GM19043 (cell line): ENCODE data around the gene SAC3D1.
"Not testable (repeated sequence)": the region's sequence is repeated elsewhere in the genome, so short reads cannot be mapped to it uniquely, and the experiment has no call there.

Experiments
- ATAC-seq: cut with Tn5 transposase; IDR thresholded peaks from one replicate; pipeline ENCODE4 v1.9.1; 2021; ENCODE audit warnings: low read depth; ENCODE audit not compliant: unreplicated experiment

Gene SAC3D1

GRCh38 chr11:65021509-65021908, 19.5 kb upstream of the SAC3D1 start:
- no peak for ATAC-seq

- not testable (repeated sequence) for ATAC-seq
These were observed 17.5 kb upstream of the SAC3D1 start for GRCh38 chr11:65023502-65023901.

DNA sequence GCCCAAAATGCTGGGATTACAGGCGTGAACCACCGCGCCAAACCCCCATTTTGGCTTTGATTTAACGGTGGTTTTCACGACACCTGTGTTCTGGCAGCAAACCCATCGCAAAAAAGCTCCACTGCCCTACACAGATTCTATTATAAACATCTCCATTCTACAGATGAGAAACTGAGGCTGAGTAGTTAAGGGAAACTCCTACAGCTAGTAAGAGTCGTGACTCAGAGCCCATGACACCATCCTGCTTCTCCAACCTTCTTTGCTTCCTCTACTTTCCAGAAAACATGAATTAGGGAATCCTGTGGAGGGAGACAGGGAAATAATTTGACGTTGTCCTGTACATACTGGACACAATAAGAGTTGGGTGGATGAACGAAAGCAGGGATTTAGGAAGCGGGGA, 14.2 kb upstream of the SAC3D1 start:
- no peak for ATAC-seq

GRCh38 chr11:65027213-65028067, 13.6 kb upstream of the SAC3D1 start, which contains the start of gene SNX15:
Gene SNX15 (plus strand): TSS chr11:65027439. CDS start chr11:65027538, 99 bp downstream.
- peak; percentile 79 for ATAC-seq

DNA sequence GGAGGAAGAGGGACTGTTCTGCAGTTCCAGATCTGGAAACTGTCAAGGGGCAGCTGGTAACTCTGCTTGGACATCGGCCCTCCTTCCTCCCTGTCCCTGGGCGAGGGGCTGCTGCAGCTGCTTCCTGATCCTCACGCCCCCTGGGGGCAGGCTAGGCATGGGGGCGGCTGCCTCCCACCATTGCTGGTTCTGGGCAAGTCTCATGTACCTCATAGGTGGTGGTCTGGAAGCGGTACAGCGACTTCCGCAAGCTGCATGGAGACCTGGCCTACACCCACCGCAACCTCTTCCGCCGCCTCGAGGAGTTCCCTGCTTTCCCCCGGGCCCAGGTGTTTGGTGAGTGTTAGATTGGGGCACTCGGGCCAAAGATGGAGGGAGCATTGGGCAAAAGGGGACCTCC, 8.8 kb upstream of the SAC3D1 start:
- no peak for ATAC-seq

- ATAC-seq, result no peak
These were observed 6.6 kb upstream of the SAC3D1 start for GRCh38 chr11:65034423-65034822.

GRCh38 chr11:65035579-65035978, 5.4 kb upstream of the SAC3D1 start:
- ATAC-seq, result no peak

- ATAC-seq, result no peak
These were observed 4.1 kb upstream of the SAC3D1 start for GRCh38 chr11:65036931-65037330.

DNA sequence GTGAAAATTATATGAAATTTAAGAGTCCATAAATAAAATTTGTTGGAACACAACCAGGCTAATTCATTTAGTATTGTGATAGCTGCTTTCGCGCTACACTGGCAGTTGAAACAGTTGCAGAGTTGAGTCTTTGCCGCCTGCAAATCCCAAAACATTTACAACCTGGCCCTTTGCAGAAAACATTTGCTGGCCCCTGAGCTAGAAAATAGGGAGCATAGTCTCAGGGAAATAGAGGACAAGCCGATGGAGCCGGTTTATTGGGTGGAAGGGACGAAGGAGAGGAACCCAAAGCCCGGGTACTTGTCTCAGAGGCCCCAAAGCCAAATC, 527 bp upstream of the SAC3D1 start:
- no peak for ATAC-seq

DNA sequence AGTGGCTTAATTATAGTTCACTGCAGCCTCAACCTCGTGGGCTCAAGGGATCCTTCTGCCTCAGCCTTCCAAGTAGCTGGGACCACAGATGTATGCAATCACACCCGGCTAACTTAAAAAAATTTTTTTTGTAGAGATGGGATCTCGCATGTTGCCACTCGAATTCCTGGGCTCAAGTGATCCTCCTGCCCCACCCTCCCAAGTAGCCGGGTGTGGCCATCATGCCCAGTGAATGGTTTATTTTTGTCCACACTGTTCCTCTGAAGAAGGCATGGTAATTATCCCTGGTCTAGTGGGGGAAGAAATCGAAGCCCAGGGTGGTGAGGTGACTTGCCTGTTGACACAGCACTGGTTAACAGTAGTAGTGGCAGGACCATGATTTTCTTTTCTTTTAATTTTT, 1.9 kb downstream of the SAC3D1 start:
- ATAC-seq, result no peak

GRCh38 chr11:65043881-65044501, 3.0 kb downstream of the SAC3D1 start:
- ATAC-seq, result no peak

- no peak for ATAC-seq
These were observed 4.1 kb downstream of the SAC3D1 start for GRCh38 chr11:65045061-65045460.

DNA sequence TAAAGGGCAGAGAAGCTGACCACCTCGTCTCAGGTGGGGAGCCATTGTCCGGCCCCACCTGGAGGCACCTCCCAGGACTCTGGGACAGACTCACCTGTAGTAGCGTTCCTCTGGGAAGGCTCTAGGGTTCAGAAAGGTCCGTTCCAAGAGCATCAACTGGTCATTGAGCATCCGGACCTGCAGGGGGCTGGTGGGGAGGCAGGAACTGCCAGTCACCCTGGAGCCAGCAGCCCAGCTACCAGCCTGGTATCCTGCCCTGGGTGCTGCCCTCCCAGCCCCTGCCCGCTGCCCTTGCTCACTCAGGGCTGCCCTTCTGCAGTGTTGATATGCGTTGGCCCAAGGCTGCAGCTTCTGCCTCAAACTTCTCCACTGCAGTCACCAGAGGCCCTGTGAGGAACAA, 4.7 kb downstream of the SAC3D1 start:
- no peak for ATAC-seq

DNA sequence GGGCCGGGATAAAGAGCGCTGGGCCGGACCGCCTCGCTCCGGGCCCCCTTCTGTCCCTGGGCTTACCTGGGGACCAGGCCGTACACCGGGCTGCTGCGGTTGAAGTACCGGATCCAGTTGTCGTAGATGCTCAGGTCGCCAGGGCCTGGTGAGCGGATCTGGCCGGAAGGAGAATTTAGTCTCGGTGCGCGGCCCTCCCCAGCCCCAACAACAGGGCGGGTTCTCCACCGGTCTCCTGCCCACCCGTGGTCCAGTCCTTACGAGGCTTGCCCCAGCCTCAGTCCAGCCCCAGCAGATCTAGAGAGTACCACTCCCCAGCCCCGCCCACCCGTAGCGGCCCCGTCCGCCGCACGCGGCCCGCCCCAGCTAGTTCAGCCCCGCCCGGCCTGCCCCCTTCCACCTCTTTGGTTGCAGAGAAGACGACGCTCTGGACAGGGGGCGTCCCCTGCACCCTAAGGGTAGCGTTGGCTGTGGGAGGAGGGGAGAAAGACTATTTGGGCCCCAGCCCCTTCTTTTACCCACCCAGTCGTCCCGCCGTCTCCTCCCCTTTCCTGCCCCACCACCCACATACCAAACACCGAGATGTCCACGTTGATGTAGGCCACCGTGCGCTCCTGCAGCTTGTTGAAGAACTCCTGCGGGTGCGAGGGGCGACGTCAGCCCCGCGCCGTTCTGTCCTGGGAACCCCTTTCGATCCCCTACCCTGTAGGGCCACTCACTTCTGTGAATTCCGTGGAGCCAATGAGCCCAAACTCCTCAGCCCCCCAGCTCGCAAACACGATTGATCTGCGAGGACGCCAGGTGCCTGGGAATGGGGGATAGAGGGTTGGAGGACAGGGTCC, 6.8 kb downstream of the SAC3D1 start:
- no peak for ATAC-seq

GRCh38 chr11:65051398-65051858, 10.4 kb downstream of the SAC3D1 start:
- ATAC-seq, result no peak

DNA sequence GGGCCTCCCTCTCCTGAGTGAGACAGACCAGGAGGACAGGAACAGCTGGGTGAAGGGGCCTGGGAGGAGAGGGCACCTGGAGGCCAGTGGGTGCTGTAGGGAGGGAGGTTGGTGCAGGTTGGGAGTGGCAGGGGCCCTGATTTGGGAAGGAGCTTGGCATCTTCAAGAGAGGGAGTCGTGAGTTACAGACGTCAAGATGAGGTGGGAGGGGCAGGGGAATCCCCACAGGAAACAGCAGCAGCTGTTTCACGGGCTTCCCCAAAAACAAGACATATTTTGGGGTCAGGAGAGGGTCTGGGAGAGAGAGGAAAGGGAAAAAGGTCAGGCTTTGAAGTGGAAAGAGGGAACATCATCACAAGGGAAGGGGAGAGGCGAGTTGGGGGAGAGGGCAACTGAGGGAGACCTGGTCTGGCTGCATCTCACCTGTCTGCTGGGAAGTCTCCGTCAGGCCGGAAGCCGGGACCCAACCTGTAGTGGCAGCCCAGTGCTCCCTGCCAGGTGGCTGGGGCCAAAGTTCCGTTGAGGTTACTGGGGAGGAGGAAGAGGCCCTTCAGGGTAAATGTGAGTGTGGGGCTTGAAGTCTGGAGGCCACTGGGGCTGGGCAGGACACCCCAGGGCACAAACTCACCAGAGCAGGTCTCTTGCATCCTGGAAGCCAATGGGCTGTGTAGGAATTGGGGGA, 13.0 kb downstream of the SAC3D1 start:
- ATAC-seq, result no peak

GRCh38 chr11:65055538-65055937, 14.5 kb downstream of the SAC3D1 start:
- no peak for ATAC-seq

- no peak for ATAC-seq
These were observed 16.0 kb downstream of the SAC3D1 start for GRCh38 chr11:65056999-65057398.

DNA sequence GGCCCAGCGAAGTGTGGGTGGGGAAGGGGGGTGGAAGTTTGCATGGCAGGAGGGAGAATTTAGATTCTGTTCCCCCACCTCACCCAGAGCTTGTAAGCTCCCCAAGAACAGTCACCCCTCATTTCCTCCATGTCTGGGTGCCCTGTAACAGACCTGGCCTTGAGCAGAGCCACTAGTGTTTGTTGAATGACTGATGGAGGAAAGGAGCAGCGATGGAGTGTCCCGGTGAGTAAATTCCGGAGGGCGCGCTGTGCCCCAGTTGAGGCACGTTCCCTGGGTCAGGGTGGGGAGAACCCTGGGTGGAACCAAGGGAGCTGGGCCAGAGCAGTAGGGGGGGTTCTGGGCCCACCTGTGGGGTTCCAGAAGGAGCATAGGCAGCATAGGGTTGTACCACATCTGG, 16.5 kb downstream of the SAC3D1 start:
- ATAC-seq, result no peak

DNA sequence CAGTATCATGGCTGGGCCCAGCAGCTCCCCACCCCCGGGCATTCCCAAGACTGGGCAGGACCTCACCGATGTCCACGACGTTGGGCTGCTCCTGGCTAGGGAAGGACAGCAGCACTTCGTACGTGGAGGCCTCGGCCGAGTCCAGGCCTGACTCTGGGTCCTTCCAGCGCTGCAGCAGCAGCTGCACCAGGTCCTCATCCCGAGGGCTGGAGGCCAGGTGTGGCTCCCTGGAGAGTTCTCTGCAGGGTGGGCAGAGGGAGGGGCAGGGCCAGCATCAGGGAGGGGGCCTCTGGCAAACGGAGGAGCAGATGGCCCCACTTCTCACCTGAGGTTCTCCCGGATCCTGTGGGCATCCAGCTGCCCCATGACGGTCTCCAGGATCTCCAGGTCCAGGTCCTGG, 17.0 kb downstream of the SAC3D1 start:
- no peak for ATAC-seq
